ENCODE data around the gene PRKN.

PRKN gene

GRCh38 chr6:162055365-162055764 is 672.2 kb downstream of the PRKN start:
- no peak for DNase-seq (ENCODE audit: low spot score)

GRCh38 chr6:162053084-162053483 is 674.5 kb downstream of the PRKN start:
- DNase-seq (ENCODE audit: low spot score), result no peak

DNA sequence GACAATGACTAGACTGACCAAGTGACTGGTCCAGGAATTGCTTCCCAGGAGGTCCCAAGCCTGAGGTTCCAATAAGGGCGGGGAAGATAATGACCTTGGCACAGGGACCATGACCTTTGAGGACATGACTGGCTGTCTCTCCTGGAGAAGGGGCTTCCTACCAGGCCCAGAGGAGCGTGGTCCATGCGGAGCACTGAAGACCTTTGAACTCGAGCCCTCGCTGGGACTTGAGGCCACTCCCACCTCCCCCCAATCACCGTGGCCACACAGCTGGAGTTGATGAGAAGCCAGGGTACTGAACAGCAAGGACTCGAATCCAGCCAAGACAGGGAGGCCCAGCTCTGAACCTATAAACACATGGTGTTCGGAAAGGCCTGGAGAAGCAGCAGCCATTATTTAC is 677.0 kb downstream of the PRKN start:
- DNase-seq (ENCODE audit: low spot score), result no peak

DNA sequence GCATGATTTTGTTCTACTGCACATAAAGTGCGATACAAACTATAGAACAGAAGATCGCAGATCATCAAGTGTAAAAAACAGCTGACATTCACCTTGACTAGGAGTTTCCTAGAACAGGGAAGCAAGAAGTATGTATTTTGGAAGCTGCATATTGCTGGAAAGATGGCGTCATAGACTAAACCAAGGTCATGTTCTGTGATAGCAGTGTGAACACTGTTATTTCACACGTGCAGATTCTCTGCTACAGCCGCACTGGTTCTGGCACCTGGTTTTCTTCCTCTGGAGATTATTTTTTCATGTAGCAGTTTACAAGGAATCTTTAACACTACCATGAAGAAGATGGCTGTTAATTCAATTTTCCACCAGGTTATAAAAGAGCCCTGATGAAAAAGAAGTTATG is 681.2 kb downstream of the PRKN start:
- no peak for DNase-seq (ENCODE audit: low spot score)

DNA sequence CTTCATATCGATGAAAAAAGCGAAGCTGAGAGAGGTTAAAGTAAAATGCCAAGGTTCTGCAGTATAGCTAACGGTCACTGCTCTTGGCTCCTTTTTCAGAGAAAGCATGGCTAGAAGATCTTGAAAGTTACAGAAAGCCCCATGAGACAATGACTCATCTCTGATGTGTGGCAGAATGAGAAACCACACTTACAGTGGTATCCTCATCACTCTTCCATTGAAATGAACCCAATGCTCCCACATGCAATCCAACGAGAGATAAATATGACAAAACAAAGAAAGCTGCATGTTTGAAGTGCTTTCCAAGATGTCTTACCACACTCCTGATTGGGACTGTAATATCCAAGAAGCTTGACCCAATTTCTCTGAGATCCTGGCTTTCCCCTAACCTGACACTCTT is 694.9 kb downstream of the PRKN start:
- DNase-seq (ENCODE audit: low spot score), result peak; percentile 67

DNA sequence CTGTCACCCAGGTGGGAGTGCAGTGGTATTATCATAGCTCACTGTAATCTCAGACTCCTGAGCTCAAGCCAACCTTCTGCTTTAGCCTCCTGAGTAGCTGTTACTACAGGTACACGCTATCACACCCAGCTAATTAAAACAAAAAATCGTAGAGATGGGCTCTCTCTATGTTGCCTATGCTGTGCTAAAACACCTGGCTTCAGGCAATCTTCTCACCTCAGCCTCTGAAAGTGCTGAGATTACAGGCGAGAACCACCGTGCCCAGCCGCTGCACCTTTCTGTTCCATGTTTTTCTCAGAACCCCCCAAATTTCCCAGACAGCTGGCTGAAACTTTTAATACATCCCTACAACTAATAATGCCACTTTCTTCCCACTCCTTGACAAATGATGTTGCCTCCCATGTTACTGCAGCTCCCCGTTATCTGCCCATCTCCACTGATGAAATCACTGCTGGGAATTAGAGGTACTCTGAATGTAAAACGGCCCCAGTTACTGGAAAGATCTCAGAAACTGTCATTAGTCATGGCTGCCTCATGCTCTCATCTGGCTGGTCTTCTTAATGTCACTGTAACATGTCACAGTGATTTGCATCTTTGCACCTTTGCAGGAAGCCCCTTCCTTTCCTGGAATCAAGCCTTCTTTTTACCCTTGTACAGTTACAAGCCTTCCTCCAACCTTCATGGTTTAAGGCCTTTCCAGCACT is 697.5 kb downstream of the PRKN start:
- DNase-seq (ENCODE audit: low spot score), result no peak

DNA sequence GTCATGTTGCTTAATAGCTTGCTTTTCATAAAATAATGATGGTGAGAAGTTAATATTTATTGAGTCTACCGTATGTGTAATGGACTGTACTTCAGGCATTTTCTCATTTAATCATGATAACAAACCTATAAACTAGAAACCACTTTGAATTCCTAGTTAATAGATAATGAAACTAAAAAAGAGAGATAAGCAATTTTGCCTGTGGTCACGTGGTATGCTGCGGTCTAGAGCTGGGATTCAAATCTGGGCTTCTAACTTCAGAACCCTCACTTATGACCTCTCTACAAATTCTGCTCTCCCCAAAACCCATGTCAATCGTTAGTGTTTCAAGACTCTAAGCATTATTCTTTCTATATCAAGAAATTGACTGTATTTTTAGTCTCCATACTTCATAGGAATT is 700.7 kb downstream of the PRKN start:
- no peak for DNase-seq (ENCODE audit: low spot score)

GRCh38 chr6:162026031-162026430 is 701.5 kb downstream of the PRKN start:
- no peak for DNase-seq (ENCODE audit: low spot score)

- no peak for DNase-seq (ENCODE audit: low spot score)
These were observed 708.2 kb downstream of the PRKN start for GRCh38 chr6:162019349-162019748.

DNA sequence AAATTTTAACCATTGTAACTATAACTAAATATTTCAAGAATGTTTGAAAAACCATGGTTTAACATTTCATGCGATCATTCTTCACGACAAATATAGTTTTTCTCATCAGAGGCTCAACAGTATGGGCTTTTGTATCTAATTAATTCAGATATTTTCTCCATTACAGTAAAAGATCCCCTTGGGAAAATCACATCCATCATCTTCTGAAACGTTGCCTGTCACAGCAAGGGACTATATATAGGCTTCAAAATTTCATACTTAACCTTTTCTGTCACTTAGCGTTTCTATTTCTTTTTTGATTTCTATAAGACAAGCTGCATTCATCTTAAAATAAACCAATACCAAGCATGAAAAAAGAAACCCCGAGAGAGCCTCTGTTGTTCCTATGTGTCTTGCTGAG is 710.0 kb downstream of the PRKN start:
- no peak for DNase-seq (ENCODE audit: low spot score)

DNA sequence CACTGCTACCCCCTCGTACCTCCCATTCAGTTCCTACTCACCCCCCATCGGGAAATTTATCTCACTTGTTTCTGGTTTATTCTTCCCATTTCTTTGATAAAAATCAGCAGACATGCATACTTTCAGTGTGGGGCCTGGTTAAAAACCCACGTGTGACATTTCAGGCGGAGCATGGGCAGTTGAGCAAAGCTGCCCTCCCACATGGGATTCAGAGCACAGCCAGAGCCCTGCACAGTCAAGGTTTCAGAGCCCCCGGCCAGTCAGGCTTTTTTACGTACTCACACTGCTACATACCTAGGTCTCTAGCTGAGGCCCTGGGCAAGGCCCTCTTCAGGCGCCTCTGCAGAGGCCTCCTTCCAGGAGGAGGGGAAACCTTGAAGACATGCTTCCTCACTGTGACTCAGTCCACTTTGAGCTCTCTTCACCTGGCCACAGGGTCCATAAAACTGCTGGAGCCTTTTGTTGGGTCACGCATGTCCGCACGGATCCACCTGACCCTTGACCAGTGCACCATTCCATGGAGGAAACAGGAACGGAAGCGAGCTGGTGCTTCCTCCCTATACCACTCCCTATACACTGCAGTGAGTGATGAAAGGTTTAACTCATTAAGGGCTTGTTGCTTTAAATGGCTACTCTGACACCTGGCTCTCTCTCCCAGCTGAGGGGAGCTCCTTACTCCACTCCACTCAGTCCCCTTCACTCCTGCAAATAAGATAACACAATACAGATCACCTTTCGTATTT is 713.3 kb downstream of the PRKN start:
- no peak for DNase-seq (ENCODE audit: low spot score)

DNA sequence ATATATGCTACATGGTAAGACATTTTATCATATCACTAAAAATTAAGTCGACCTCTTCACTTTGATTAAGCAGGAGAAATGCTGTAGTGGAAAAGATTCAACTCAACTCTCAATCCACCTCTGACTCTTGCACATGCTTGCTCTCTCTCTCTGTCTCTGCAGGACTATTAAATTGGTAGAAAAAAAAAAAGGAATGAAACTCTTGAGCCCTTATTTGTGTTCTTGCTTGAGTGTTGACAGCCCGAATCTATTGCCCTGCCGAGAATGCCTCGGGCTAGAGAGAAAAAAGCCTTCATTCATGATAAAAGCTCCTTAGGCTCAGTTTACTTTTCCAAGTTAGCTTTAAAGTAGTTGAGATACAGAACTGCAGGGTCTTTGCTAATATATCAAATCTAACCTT is 722.2 kb downstream of the PRKN start:
- DNase-seq (ENCODE audit: low spot score), result no peak

DNA sequence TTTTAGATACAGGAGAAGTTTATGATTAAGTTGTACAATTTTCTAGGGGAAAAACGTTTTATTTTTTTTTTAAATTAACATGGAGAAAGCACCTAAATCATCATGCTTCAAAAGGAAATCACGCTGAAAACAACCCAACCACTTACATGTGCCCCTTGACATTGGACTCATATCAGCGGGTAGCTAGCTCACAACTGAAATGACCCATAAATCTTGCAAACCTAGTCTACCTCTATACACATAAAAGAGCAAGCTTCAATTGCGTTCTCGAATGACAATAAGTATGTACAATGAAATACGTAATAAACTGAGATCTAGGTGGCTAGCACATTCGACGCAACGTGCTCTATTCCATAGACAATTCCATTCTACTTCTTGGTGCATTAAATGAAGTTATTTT is 730.8 kb downstream of the PRKN start:
- DNase-seq (ENCODE audit: low spot score), result no peak

- DNase-seq (ENCODE audit: low spot score), result no peak
These were observed 741.6 kb downstream of the PRKN start for GRCh38 chr6:161985876-161986423.

- DNase-seq (ENCODE audit: low spot score), result no peak
These were observed 742.9 kb downstream of the PRKN start for GRCh38 chr6:161984713-161985112.

DNA sequence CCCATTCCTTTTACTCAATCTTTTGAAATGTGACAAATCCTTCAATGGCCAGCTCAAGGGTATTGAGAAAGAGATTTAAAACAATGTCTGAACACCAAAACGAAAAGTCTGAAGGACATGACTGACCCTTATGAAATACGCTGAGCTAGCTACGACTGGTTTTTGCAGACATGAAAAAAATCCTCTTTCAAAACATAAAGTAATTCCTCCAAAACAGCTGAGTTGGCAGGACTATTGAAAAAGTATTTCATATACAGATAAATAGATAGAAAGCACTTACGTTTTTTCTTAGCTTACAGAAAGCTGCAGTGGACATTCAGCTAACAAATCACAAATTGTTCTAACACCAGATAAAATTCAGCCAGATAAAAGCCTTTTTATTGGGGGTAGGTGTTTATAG is 751.0 kb downstream of the PRKN start:
- no peak for DNase-seq (ENCODE audit: low spot score)

GRCh38 chr6:161973064-161973463 is 754.5 kb downstream of the PRKN start:
- no peak for DNase-seq (ENCODE audit: low spot score)

GRCh38 chr6:161971043-161971442 is 756.5 kb downstream of the PRKN start:
- no peak for DNase-seq (ENCODE audit: low spot score)

DNA sequence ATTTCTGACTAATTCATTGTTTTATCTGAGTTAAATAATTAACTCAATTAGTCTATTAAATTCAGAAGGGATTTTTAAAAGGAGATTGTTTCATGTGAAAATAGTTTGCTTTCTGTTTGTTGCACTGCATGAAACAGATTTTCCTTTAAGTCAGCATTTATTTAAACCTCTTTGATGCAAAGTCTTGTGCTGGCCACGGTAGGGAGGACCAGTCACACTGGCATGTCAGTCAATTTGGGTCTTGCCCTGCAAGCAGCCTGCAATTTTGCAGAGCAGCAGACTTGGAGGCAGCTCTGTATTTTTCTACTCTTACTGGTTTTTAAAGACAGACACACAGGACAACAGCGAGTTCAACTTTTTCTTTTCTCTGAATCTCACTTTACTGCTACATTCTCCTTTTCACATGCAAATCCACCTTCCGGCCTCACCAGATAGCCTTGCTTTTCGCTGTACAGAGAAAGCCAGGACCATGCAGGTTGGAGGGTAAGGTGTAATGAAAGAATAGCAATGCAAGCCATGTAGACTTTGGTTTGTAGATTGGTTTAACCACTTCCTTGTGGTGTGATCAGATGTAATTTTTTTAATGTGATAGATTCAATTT is 763.8 kb downstream of the PRKN start:
- no peak for DNase-seq (ENCODE audit: low spot score)

- no peak for DNase-seq (ENCODE audit: low spot score)
These were observed 764.4 kb downstream of the PRKN start for GRCh38 chr6:161963181-161963580.

DNA sequence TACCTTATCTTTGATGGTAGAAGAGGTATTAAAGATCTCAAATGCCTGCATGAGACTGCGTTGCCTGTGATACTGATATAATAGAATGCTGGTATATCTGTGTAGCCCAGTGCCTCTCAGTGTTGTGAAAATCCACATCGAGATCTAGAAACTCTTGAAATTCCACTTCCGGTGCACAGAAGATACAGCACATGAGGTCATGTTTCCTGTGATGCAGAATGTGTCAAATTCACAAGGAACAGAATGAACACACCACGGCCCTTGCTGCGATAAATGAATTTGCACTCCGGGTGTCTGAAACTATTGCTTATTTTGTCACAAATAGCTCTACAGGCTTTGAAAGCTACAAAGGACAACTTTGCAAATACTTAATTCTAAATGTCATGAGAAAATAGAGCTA is 765.8 kb downstream of the PRKN start:
- DNase-seq (ENCODE audit: low spot score), result no peak

DNA sequence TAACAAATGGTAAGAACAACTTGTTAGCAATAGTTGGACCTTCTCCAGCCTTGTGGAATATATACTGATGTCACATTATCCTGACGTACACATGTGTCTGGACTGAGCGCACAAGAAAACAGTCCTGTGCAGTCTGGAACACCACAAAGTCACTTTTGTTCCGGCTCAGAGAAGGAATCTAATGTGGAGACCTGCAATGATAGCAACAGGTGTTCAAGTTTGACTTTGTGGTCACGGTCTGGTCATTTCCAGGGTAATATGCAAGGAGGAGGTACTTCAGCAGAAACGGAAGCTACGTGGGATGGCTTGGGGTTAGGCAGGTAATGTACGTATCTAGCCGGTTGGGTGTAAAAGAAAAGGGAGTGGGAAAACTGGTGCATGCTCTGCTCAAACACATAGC is 766.5 kb downstream of the PRKN start:
- DNase-seq (ENCODE audit: low spot score), result no peak

DNA sequence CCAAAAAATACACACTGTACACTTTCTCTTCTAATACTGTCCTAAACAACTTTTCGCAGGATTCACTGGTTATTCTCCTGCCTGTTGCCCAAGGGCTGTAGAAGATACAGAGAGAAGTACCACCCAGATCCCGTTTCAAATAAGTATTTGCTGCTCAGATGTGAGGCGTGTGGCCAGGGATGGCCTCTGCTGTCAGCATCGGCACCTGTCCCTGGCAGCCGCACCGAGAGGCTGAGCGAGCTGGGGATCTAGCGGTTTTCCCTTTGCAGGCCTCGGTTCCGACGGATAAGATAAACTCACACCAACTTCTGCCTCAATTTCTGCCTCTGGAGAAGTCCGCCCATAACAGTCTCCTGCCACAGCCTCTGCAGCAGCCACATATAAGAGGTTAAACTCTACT is 768.5 kb downstream of the PRKN start:
- DNase-seq (ENCODE audit: low spot score), result no peak
